ENCODE data around the gene MGAT4B.

DNA sequence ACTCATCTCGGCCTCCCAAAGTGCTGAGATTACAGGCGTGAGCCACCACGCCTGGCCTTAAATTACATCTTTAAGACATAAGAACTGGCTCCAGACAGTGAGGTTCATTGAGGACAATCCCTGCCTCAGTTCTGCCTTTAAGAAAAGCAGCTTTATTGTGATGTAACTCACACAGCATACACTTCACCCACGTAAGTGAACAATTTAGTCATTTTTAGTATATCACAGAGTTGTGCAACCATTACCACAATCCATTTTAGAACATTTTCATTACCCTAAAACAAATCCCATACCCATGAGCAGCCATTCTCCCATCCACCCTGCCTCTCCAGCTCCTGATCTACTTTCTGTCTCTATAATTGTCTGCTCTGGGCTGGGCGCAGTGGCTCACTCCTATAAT lies 36.9 kb downstream of the MGAT4B start:
- TF ChIP-seq, protein P1, sequence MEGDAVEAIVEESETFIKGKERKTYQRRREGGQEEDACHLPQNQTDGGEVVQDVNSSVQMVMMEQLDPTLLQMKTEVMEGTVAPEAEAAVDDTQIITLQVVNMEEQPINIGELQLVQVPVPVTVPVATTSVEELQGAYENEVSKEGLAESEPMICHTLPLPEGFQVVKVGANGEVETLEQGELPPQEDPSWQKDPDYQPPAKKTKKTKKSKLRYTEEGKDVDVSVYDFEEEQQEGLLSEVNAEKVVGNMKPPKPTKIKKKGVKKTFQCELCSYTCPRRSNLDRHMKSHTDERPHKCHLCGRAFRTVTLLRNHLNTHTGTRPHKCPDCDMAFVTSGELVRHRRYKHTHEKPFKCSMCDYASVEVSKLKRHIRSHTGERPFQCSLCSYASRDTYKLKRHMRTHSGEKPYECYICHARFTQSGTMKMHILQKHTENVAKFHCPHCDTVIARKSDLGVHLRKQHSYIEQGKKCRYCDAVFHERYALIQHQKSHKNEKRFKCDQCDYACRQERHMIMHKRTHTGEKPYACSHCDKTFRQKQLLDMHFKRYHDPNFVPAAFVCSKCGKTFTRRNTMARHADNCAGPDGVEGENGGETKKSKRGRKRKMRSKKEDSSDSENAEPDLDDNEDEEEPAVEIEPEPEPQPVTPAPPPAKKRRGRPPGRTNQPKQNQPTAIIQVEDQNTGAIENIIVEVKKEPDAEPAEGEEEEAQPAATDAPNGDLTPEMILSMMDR (IDR thresholded peaks at IDR 0.05) = no peak
- TF ChIP-seq POLR2A (IDR thresholded peaks at IDR 0.05) = no peak
- no peak for TF ChIP-seq POLR2AphosphoS5 (IDR thresholded peaks at IDR 0.05)

Data from transverse colon (tissue), 4 donors.